Fibroblast of villous mesenchyme (primary cell): ENCODE measurements around the gene LYSET. TPM values are rescaled to one million over a fixed set of nuclear protein-coding genes. Genes with fewer than 3 reads are reported as not detected.
"Not testable (repeated sequence)": the region's sequence is repeated elsewhere in the genome, so short reads cannot be mapped to it uniquely, and the experiment has no call there.

Experiments used
- DNase-seq: peaks from one replicate; pipeline ENCODE4 v3.0.0-alpha.2; 2010; ENCODE audit warnings: low read depth
- H3K4me3 ChIP-seq: 2 replicates; pipeline ENCODE4 v1.5.1; 2011; ENCODE audit warnings: low read depth, mild to moderate bottlenecking, low read length
- CTCF ChIP-seq: IDR thresholded peaks from 2 replicates; pipeline ENCODE4 v1.5.1; 2012; ENCODE audit warnings: low read depth, mild to moderate bottlenecking, low read length; ENCODE audit not compliant: insufficient read depth
- total RNA-seq: library from RNA; depleted of rRNA; stranded (reverse); fragments of >200 nt; gene quantifications from 2 replicates; pipeline ENCODE4 v1.2.3, GENCODE V29; 2012

LYSET gene
- total RNA-seq, 1 donor, result 6.0 TPM

GRCh38 chr14:93160353-93160801 lies 24.7 kb upstream of the LYSET start:
- no peak overlapping the region for H3K4me3 ChIP-seq
- peak; percentile 43 for TF ChIP-seq CTCF
- DNase-seq, result no peak

- no peak for TF ChIP-seq CTCF
- no peak for DNase-seq
These were observed 23.6 kb upstream of the LYSET start for GRCh38 chr14:93161411-93161940.

GRCh38 chr14:93163564-93163963 lies 21.6 kb upstream of the LYSET start:
- no peak for DNase-seq
- TF ChIP-seq CTCF, result no peak

More at GRCh38 chr14:93161411-93161940, 23.6 kb upstream of the LYSET start:
- H3K4me3 ChIP-seq, result no peak overlapping the region

GRCh38 chr14:93165271-93166265 lies 19.5 kb upstream of the LYSET start:
- not testable (repeated sequence) for DNase-seq, H3K4me3 ChIP-seq

More at GRCh38 chr14:93163564-93163963, 21.6 kb upstream of the LYSET start:
- H3K4me3 ChIP-seq, result no peak overlapping the region

- not testable (repeated sequence) for H3K4me3 ChIP-seq, DNase-seq
These were observed 16.5 kb upstream of the LYSET start for GRCh38 chr14:93168610-93169009.

GRCh38 chr14:93169619-93170018 lies 15.5 kb upstream of the LYSET start:
- H3K4me3 ChIP-seq, DNase-seq: not testable (repeated sequence)

- DNase-seq, H3K4me3 ChIP-seq: not testable (repeated sequence)
These were observed 15.0 kb upstream of the LYSET start for GRCh38 chr14:93170141-93170540.

- TF ChIP-seq CTCF, result no peak
- H3K4me3 ChIP-seq, result no peak overlapping the region
- no peak for DNase-seq
These were observed 13.7 kb upstream of the LYSET start for GRCh38 chr14:93171376-93171775.

GRCh38 chr14:93173943-93174395 lies 11.1 kb upstream of the LYSET start:
- no peak for DNase-seq
- no peak for TF ChIP-seq CTCF
- H3K4me3 ChIP-seq, result no peak overlapping the region

GRCh38 chr14:93174731-93175130 lies 10.4 kb upstream of the LYSET start:
- DNase-seq, H3K4me3 ChIP-seq: not testable (repeated sequence)
